NCI-H748 treated with DMSO at 0.1 percent for 48 hours (cell line): Measurements from ENCODE around the gene PTPRM.

Experiments
- DNase-seq: peaks from one replicate; lab custom pipeline; 2025; lab: John Stamatoyannopoulos, UW

PTPRM gene

GRCh38 chr18:7629416-7629815, 62.3 kb downstream of the PTPRM start:
- DNase-seq: no peak

GRCh38 chr18:7630731-7631442, 63.8 kb downstream of the PTPRM start:
- no peak for DNase-seq

GRCh38 chr18:7632152-7633098, 65.3 kb downstream of the PTPRM start:
- no peak for DNase-seq

GRCh38 chr18:7633171-7633570, 66.1 kb downstream of the PTPRM start:
- no peak for DNase-seq

- no peak for DNase-seq
Observed at GRCh38 chr18:7635948-7636347, 68.8 kb downstream of the PTPRM start.

- no peak for DNase-seq
Observed at GRCh38 chr18:7637269-7637668, 70.2 kb downstream of the PTPRM start.

- DNase-seq: no peak
Observed at GRCh38 chr18:7638321-7638720, 71.2 kb downstream of the PTPRM start.

- DNase-seq: no peak
Observed at GRCh38 chr18:7641813-7642212, 74.7 kb downstream of the PTPRM start.

- no peak for DNase-seq
Observed at GRCh38 chr18:7642331-7642890, 75.3 kb downstream of the PTPRM start.

GRCh38 chr18:7645756-7646155, 78.6 kb downstream of the PTPRM start:
- DNase-seq: no peak

- no peak for DNase-seq
Observed at GRCh38 chr18:7646174-7646886, 79.2 kb downstream of the PTPRM start.

GRCh38 chr18:7647500-7647899, 80.4 kb downstream of the PTPRM start:
- no peak for DNase-seq

GRCh38 chr18:7657050-7657449, 89.9 kb downstream of the PTPRM start:
- DNase-seq: no peak

GRCh38 chr18:7657937-7658336, 90.8 kb downstream of the PTPRM start:
- DNase-seq: no peak

GRCh38 chr18:7658701-7659100, 91.6 kb downstream of the PTPRM start:
- no peak for DNase-seq

- DNase-seq: no peak
Observed at GRCh38 chr18:7661207-7661606, 94.1 kb downstream of the PTPRM start.

GRCh38 chr18:7662866-7663265, 95.8 kb downstream of the PTPRM start:
- no peak for DNase-seq

GRCh38 chr18:7663366-7664312, 96.5 kb downstream of the PTPRM start:
- DNase-seq: no peak

- DNase-seq: no peak
Observed at GRCh38 chr18:7666195-7666776, 99.2 kb downstream of the PTPRM start.

GRCh38 chr18:7668392-7668791, 101.3 kb downstream of the PTPRM start:
- DNase-seq: no peak

- no peak for DNase-seq
Observed at GRCh38 chr18:7669361-7669760, 102.2 kb downstream of the PTPRM start.
